ENCODE data around the gene GINS3. TPM values are rescaled to one million over a fixed set of nuclear protein-coding genes. Genes with fewer than 3 reads are reported as not detected.
"Not testable (repeated sequence)": the region's sequence is repeated elsewhere in the genome, so short reads cannot be mapped to it uniquely, and the experiment has no call there.

The GINS3 gene
- total RNA-seq, 2 donors from 2014 or later, result 2.6 to 3.6 TPM

- TF ChIP-seq CTCF (IDR thresholded peaks at IDR 0.05), result no peak
- TF ChIP-seq POLR2A (IDR thresholded peaks at IDR 0.05), result no peak
- 70 to 79% methylated on average over 6 of the region's 6 CpGs for WGBS, 2 donors
- no peaks in the 10 kb centered on the region for H3K27me3 ChIP-seq
- no peaks in the 10 kb centered on the region for H3K36me3 ChIP-seq (replicated peaks in 1 of 2; ENCODE audit: insufficient read depth in 1 of 2, low read depth in 2 of 2)
- intact Hi-C loops (cut with DNase I), result no loop called here
- DNase-seq (no peak), ATAC-seq (no peak)
- no peaks in the 10 kb centered on the region for H3K9me3 ChIP-seq
- H3K27ac ChIP-seq, result no peak overlapping the region
- H3K4me1 ChIP-seq, result no peaks in the 10 kb centered on the region
- H3K4me3 ChIP-seq, result no peak overlapping the region
These were observed 21.1 kb downstream of the GINS3 start for GRCh38 chr16:58413359-58413758.

GRCh38 chr16:58415003-58415402 is 22.7 kb downstream of the GINS3 start:
- ATAC-seq (no peak), DNase-seq (no peak)
- no peak overlapping the region for H3K27ac ChIP-seq
- intact Hi-C loops (cut with DNase I), result no loop called here
- TF ChIP-seq POLR2A (IDR thresholded peaks at IDR 0.05), result no peak
- TF ChIP-seq CTCF (IDR thresholded peaks at IDR 0.05), result no peak
- no peaks in the 10 kb centered on the region for H3K27me3 ChIP-seq
- no peak overlapping the region for H3K4me3 ChIP-seq
- H3K36me3 ChIP-seq (replicated peaks in 1 of 2; ENCODE audit: insufficient read depth in 1 of 2, low read depth in 2 of 2), result no peaks in the 10 kb centered on the region
- no peaks in the 10 kb centered on the region for H3K9me3 ChIP-seq
- no peaks in the 10 kb centered on the region for H3K4me1 ChIP-seq
- WGBS, 2 donors, result 59 to 69% methylated on average over 4 of the region's 4 CpGs

GRCh38 chr16:58415961-58416360 is 23.7 kb downstream of the GINS3 start:
- H3K4me3 ChIP-seq; H3K27me3 ChIP-seq; H3K36me3 ChIP-seq (replicated peaks in 1 of 2; ENCODE audit: insufficient read depth in 1 of 2, low read depth in 2 of 2); ATAC-seq; H3K4me1 ChIP-seq; DNase-seq; H3K27ac ChIP-seq; intact Hi-C loops (cut with DNase I); H3K9me3 ChIP-seq: not testable (repeated sequence)
- WGBS, 2 donors, result 77 to 89% methylated on average over 5 of the region's 5 CpGs

- WGBS, 2 donors, result 81 to 85% methylated on average over 10 of the region's 10 CpGs
- no peak for DNase-seq
These were observed 24.8 kb downstream of the GINS3 start for GRCh38 chr16:58417035-58417434.

GRCh38 chr16:58417600-58417999 is 25.3 kb downstream of the GINS3 start:
- H3K27ac ChIP-seq, result no peak overlapping the region
- intact Hi-C loops (cut with DNase I), result no loop called here
- no peaks in the 10 kb centered on the region for H3K4me1 ChIP-seq
- ATAC-seq (no peak), DNase-seq (no peak)
- no peaks in the 10 kb centered on the region for H3K36me3 ChIP-seq (replicated peaks in 1 of 2; ENCODE audit: insufficient read depth in 1 of 2, low read depth in 2 of 2)
- WGBS, 2 donors, result 29 to 39% methylated on average over 5 of the region's 5 CpGs
- no peaks in the 10 kb centered on the region for H3K27me3 ChIP-seq
- H3K4me3 ChIP-seq, result no peak overlapping the region
- H3K9me3 ChIP-seq, result no peaks in the 10 kb centered on the region
- no peak for TF ChIP-seq POLR2A (IDR thresholded peaks at IDR 0.05)
- no peak for TF ChIP-seq CTCF (IDR thresholded peaks at IDR 0.05)

More at GRCh38 chr16:58417035-58417434, 24.8 kb downstream of the GINS3 start:
- H3K27ac ChIP-seq, result no peak overlapping the region
- no peak overlapping the region for H3K4me3 ChIP-seq
- no peak for ATAC-seq
- no peaks in the 10 kb centered on the region for H3K4me1 ChIP-seq
- TF ChIP-seq POLR2A (IDR thresholded peaks at IDR 0.05) (no peak), CTCF (IDR thresholded peaks at IDR 0.05) (no peak)
- H3K9me3 ChIP-seq, result no peaks in the 10 kb centered on the region
- intact Hi-C loops (cut with DNase I), result no loop called here
- no peaks in the 10 kb centered on the region for H3K36me3 ChIP-seq (replicated peaks in 1 of 2; ENCODE audit: insufficient read depth in 1 of 2, low read depth in 2 of 2)
- H3K27me3 ChIP-seq, result no peaks in the 10 kb centered on the region
